ENCODE measurements around the gene NR4A1.

Gene NR4A1

GRCh38 chr12:52050758-52051541, at the start of gene NR4A1:
Gene NR4A1, plus strand, starts transcription at chr12:52051442. Its CDS starts 2,887 bp downstream, at chr12:52054329.
- DNase-seq (ENCODE audit: low read depth) = peak; percentile 98

- DNase-seq (ENCODE audit: low read depth) = no peak
These were observed 48.2 kb upstream of the NR4A1 start for GRCh38 chr12:52003016-52003550.

GRCh38 chr12:52003591-52003990, 47.7 kb upstream of the NR4A1 start:
- DNase-seq (ENCODE audit: low read depth) = no peak

- no peak for DNase-seq (ENCODE audit: low read depth)
These were observed 47.1 kb upstream of the NR4A1 start for GRCh38 chr12:52004042-52004648.

GRCh38 chr12:52005218-52005902, 45.9 kb upstream of the NR4A1 start:
- no peak for DNase-seq (ENCODE audit: low read depth)

GRCh38 chr12:52005903-52006703, 45.1 kb upstream of the NR4A1 start:
- DNase-seq (ENCODE audit: low read depth) = no peak

GRCh38 chr12:52006726-52007157, 44.5 kb upstream of the NR4A1 start, which contains the start of gene TAMALIN:
Gene TAMALIN, plus strand, starts transcription at chr12:52006946. Its CDS starts 74 bp downstream, at chr12:52007020.
- peak; percentile 68 for DNase-seq (ENCODE audit: low read depth)

GRCh38 chr12:52007158-52007921, 43.9 kb upstream of the NR4A1 start:
- DNase-seq (ENCODE audit: low read depth) = peak; percentile 28

GRCh38 chr12:52007982-52008510, 43.2 kb upstream of the NR4A1 start:
- DNase-seq (ENCODE audit: low read depth) = no peak

GRCh38 chr12:52009081-52009751, 42.0 kb upstream of the NR4A1 start:
- no peak for DNase-seq (ENCODE audit: low read depth)

GRCh38 chr12:52010152-52010622, 41.1 kb upstream of the NR4A1 start:
- DNase-seq (ENCODE audit: low read depth) = no peak

- no peak for DNase-seq (ENCODE audit: low read depth)
These were observed 40.3 kb upstream of the NR4A1 start for GRCh38 chr12:52010692-52011601.

GRCh38 chr12:52011602-52012214, 39.5 kb upstream of the NR4A1 start:
- DNase-seq (ENCODE audit: low read depth) = no peak

- no peak for DNase-seq (ENCODE audit: low read depth)
These were observed 37.5 kb upstream of the NR4A1 start for GRCh38 chr12:52013626-52014310.

GRCh38 chr12:52014567-52015530, 36.4 kb upstream of the NR4A1 start:
- no peak for DNase-seq (ENCODE audit: low read depth)

GRCh38 chr12:52015532-52016041, 35.7 kb upstream of the NR4A1 start:
- DNase-seq (ENCODE audit: low read depth) = no peak
